IPS-NIHi7 (cell line): ENCODE measurements around the gene ACSL4.

Experiments
- DNase-seq: peaks from one replicate; pipeline ENCODE4 v3.0.0; 2012; ENCODE audit warnings: mixed read lengths; ENCODE audit errors: extremely low spot score

ACSL4 gene

DNA sequence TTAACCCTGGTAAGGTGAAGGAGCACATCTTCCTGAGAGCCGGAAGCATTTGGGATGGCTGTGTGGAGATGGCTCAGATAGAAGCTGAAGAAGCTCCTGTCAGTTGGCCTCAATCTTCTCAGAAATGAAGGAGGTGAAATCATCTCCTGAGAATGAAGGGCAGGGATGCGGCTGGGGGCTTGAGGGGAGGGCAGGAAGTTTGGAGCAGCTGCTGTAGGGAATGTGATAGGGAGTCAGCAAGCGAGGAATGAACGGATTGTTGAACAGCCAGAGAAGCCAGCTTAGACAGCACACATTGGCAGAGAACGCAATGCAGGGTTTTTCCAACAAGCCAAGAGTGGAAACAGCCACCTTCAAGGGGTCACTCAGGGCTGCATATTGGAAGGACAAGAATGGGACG is 118.1 kb downstream of the ACSL4 start:
- DNase-seq: peak; percentile 23

DNA sequence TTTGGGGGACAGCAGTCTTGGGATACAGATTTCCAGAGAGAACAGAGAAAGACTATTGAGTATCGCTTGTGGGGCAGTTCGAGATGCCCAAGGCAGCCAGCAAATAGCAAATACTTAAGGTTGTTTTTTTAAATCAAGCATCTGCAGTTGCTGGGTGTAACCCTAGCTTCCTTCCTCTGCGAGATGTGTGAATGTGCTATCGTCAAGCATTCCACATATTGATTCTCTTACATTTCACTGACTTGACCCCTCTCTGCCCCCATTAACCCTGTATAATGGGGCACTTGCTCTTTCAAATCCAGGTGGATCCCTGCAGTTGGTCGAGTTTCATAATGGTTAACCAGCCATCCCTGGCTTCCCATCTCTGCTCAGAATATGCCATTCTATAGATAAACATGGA is 131.6 kb downstream of the ACSL4 start:
- DNase-seq: no peak

DNA sequence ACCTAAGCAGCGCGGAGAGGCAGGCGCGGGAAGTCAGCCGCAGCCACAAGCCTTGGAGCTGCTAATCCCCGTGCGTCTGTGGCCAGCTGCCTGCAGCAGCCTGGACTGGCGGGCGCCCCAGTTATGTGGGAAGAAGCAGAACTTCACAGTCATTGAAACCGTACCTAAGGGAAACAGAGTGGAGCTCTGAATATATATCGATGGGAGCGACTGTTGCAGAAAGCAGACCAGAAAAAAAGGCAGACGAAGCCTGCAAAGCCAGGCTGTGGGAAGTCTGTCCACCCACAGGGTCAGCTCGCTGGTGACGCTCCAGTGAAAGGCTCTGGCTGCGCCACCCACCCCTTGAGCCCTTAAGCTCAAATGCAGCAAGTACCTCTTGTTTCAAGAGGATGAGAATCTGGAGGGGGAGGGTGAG is 132.8 kb downstream of the ACSL4 start:
- peak; percentile 62 for DNase-seq

DNA sequence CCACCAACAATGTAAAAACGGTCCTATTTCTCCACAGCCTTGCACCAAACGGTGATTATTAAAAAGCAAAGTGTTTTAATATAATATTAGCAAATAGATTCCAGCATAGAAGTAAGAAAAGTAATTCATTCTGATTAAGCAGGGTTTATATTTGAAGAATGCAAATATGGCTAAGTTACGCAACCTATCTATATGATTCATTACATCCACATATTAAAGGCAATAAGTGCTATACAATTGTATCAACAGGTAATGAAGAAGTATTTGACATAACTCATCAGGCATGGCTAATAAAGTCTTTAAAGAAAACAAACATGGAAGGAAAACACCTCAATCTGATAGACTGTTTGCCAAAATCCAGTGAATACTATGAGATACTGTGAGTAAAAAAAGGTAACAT is 137.0 kb downstream of the ACSL4 start:
- DNase-seq: no peak
